ENCODE data around the gene OR5K4.

Gene OR5K4

GRCh38 chr3:98333989-98334606, 19.6 kb upstream of the OR5K4 start:
- H3K36me3 ChIP-seq (ENCODE audit: control insufficient read depth in 2 of 2, insufficient read depth in 2 of 2, low read length in 2 of 2): no peaks in the 10 kb centered on the region
- no peak overlapping the region for H3K27ac ChIP-seq (ENCODE audit: low read depth in 2 of 2, low read length in 2 of 2)
- H3K9ac ChIP-seq (ENCODE audit: low read depth in 1 of 2, low read length in 2 of 2): no peak overlapping the region
- no peak overlapping the region for H3K4me3 ChIP-seq (ENCODE audit: low read length in 2 of 2)
- H3K9me3 ChIP-seq (ENCODE audit: control insufficient read depth in 2 of 2, low read length in 2 of 2): no peaks in the 10 kb centered on the region
- no peaks in the 10 kb centered on the region for H3K4me1 ChIP-seq (ENCODE audit: control insufficient read depth in 2 of 2, insufficient read depth in 2 of 2, low read length in 2 of 2)
- no peaks in the 10 kb centered on the region for H3K27me3 ChIP-seq (ENCODE audit: control insufficient read depth in 2 of 2, insufficient read depth in 2 of 2, low read length in 2 of 2)

GRCh38 chr3:98339031-98339430, 14.6 kb upstream of the OR5K4 start:
- Histone ChIP-seq H3K27ac (ENCODE audit: low read depth in 2 of 2, low read length in 2 of 2) (no peak overlapping the region), H3K9ac (ENCODE audit: low read depth in 1 of 2, low read length in 2 of 2) (no peak overlapping the region), H3K4me3 (ENCODE audit: low read length in 2 of 2) (no peak overlapping the region), H3K4me1 (ENCODE audit: control insufficient read depth in 2 of 2, insufficient read depth in 2 of 2, low read length in 2 of 2) (no peaks in the 10 kb centered on the region), H3K9me3 (ENCODE audit: control insufficient read depth in 2 of 2, low read length in 2 of 2) (no peaks in the 10 kb centered on the region), H3K27me3 (ENCODE audit: control insufficient read depth in 2 of 2, insufficient read depth in 2 of 2, low read length in 2 of 2) (no peaks in the 10 kb centered on the region), H3K36me3 (ENCODE audit: control insufficient read depth in 2 of 2, insufficient read depth in 2 of 2, low read length in 2 of 2) (no peaks in the 10 kb centered on the region)

- Histone ChIP-seq H3K27ac (ENCODE audit: low read depth in 2 of 2, low read length in 2 of 2) (no peak overlapping the region), H3K27me3 (ENCODE audit: control insufficient read depth in 2 of 2, insufficient read depth in 2 of 2, low read length in 2 of 2) (no peaks in the 10 kb centered on the region), H3K4me1 (ENCODE audit: control insufficient read depth in 2 of 2, insufficient read depth in 2 of 2, low read length in 2 of 2) (no peaks in the 10 kb centered on the region), H3K4me3 (ENCODE audit: low read length in 2 of 2) (no peak overlapping the region), H3K36me3 (ENCODE audit: control insufficient read depth in 2 of 2, insufficient read depth in 2 of 2, low read length in 2 of 2) (no peaks in the 10 kb centered on the region), H3K9me3 (ENCODE audit: control insufficient read depth in 2 of 2, low read length in 2 of 2) (no peaks in the 10 kb centered on the region), H3K9ac (ENCODE audit: low read depth in 1 of 2, low read length in 2 of 2) (no peak overlapping the region)
These were observed 11.9 kb upstream of the OR5K4 start for GRCh38 chr3:98341758-98342157.

- H3K27ac ChIP-seq (ENCODE audit: low read depth in 2 of 2, low read length in 2 of 2): no peak overlapping the region
- no peaks in the 10 kb centered on the region for H3K4me1 ChIP-seq (ENCODE audit: control insufficient read depth in 2 of 2, insufficient read depth in 2 of 2, low read length in 2 of 2)
- no peaks in the 10 kb centered on the region for H3K9me3 ChIP-seq (ENCODE audit: control insufficient read depth in 2 of 2, low read length in 2 of 2)
- H3K27me3 ChIP-seq (ENCODE audit: control insufficient read depth in 2 of 2, insufficient read depth in 2 of 2, low read length in 2 of 2): no peaks in the 10 kb centered on the region
- no peaks in the 10 kb centered on the region for H3K36me3 ChIP-seq (ENCODE audit: control insufficient read depth in 2 of 2, insufficient read depth in 2 of 2, low read length in 2 of 2)
- no peak overlapping the region for H3K4me3 ChIP-seq (ENCODE audit: low read length in 2 of 2)
- H3K9ac ChIP-seq (ENCODE audit: low read depth in 1 of 2, low read length in 2 of 2): no peak overlapping the region
These were observed 9.8 kb upstream of the OR5K4 start for GRCh38 chr3:98343647-98344507.

GRCh38 chr3:98350082-98350481, 3.6 kb upstream of the OR5K4 start:
- Histone ChIP-seq H3K4me3 (ENCODE audit: low read length in 2 of 2) (no peak overlapping the region), H3K9ac (ENCODE audit: low read depth in 1 of 2, low read length in 2 of 2) (no peak overlapping the region), H3K27me3 (ENCODE audit: control insufficient read depth in 2 of 2, insufficient read depth in 2 of 2, low read length in 2 of 2) (no peaks in the 10 kb centered on the region), H3K9me3 (ENCODE audit: control insufficient read depth in 2 of 2, low read length in 2 of 2) (no peaks in the 10 kb centered on the region), H3K4me1 (ENCODE audit: control insufficient read depth in 2 of 2, insufficient read depth in 2 of 2, low read length in 2 of 2) (no peaks in the 10 kb centered on the region), H3K36me3 (ENCODE audit: control insufficient read depth in 2 of 2, insufficient read depth in 2 of 2, low read length in 2 of 2) (no peaks in the 10 kb centered on the region), H3K27ac (ENCODE audit: low read depth in 2 of 2, low read length in 2 of 2) (no peak overlapping the region)

- H3K9ac ChIP-seq (ENCODE audit: low read depth in 1 of 2, low read length in 2 of 2): no peak overlapping the region
- no peaks in the 10 kb centered on the region for H3K27me3 ChIP-seq (ENCODE audit: control insufficient read depth in 2 of 2, insufficient read depth in 2 of 2, low read length in 2 of 2)
These were observed 5.6 kb downstream of the OR5K4 start for GRCh38 chr3:98359250-98359649.

GRCh38 chr3:98359993-98360675, 6.5 kb downstream of the OR5K4 start:
- Histone ChIP-seq H3K9ac (ENCODE audit: low read depth in 1 of 2, low read length in 2 of 2) (no peak overlapping the region), H3K27me3 (ENCODE audit: control insufficient read depth in 2 of 2, insufficient read depth in 2 of 2, low read length in 2 of 2) (no peaks in the 10 kb centered on the region), H3K9me3 (ENCODE audit: control insufficient read depth in 2 of 2, low read length in 2 of 2) (no peaks in the 10 kb centered on the region), H3K4me3 (ENCODE audit: low read length in 2 of 2) (no peak overlapping the region), H3K36me3 (ENCODE audit: control insufficient read depth in 2 of 2, insufficient read depth in 2 of 2, low read length in 2 of 2) (no peaks in the 10 kb centered on the region), H3K4me1 (ENCODE audit: control insufficient read depth in 2 of 2, insufficient read depth in 2 of 2, low read length in 2 of 2) (no peaks in the 10 kb centered on the region), H3K27ac (ENCODE audit: low read depth in 2 of 2, low read length in 2 of 2) (no peak overlapping the region)

More at GRCh38 chr3:98359250-98359649, 5.6 kb downstream of the OR5K4 start:
- H3K4me1 ChIP-seq (ENCODE audit: control insufficient read depth in 2 of 2, insufficient read depth in 2 of 2, low read length in 2 of 2): no peaks in the 10 kb centered on the region
- no peaks in the 10 kb centered on the region for H3K36me3 ChIP-seq (ENCODE audit: control insufficient read depth in 2 of 2, insufficient read depth in 2 of 2, low read length in 2 of 2)
- no peaks in the 10 kb centered on the region for H3K9me3 ChIP-seq (ENCODE audit: control insufficient read depth in 2 of 2, low read length in 2 of 2)
- no peak overlapping the region for H3K4me3 ChIP-seq (ENCODE audit: low read length in 2 of 2)
- H3K27ac ChIP-seq (ENCODE audit: low read depth in 2 of 2, low read length in 2 of 2): no peak overlapping the region

- H3K36me3 ChIP-seq (ENCODE audit: control insufficient read depth in 2 of 2, insufficient read depth in 2 of 2, low read length in 2 of 2): no peaks in the 10 kb centered on the region
- no peak overlapping the region for H3K27ac ChIP-seq (ENCODE audit: low read depth in 2 of 2, low read length in 2 of 2)
- H3K4me3 ChIP-seq (ENCODE audit: low read length in 2 of 2): no peak overlapping the region
- H3K4me1 ChIP-seq (ENCODE audit: control insufficient read depth in 2 of 2, insufficient read depth in 2 of 2, low read length in 2 of 2): no peaks in the 10 kb centered on the region
- no peaks in the 10 kb centered on the region for H3K9me3 ChIP-seq (ENCODE audit: control insufficient read depth in 2 of 2, low read length in 2 of 2)
- no peaks in the 10 kb centered on the region for H3K27me3 ChIP-seq (ENCODE audit: control insufficient read depth in 2 of 2, insufficient read depth in 2 of 2, low read length in 2 of 2)
- H3K9ac ChIP-seq (ENCODE audit: low read depth in 1 of 2, low read length in 2 of 2): no peak overlapping the region
These were observed 7.0 kb downstream of the OR5K4 start for GRCh38 chr3:98360681-98361080.

GRCh38 chr3:98361289-98361688, 7.6 kb downstream of the OR5K4 start:
- H3K4me1 ChIP-seq (ENCODE audit: control insufficient read depth in 2 of 2, insufficient read depth in 2 of 2, low read length in 2 of 2): no peaks in the 10 kb centered on the region
- no peak overlapping the region for H3K9ac ChIP-seq (ENCODE audit: low read depth in 1 of 2, low read length in 2 of 2)
- no peak overlapping the region for H3K27ac ChIP-seq (ENCODE audit: low read depth in 2 of 2, low read length in 2 of 2)
- no peaks in the 10 kb centered on the region for H3K27me3 ChIP-seq (ENCODE audit: control insufficient read depth in 2 of 2, insufficient read depth in 2 of 2, low read length in 2 of 2)
- H3K4me3 ChIP-seq (ENCODE audit: low read length in 2 of 2): no peak overlapping the region
- no peaks in the 10 kb centered on the region for H3K36me3 ChIP-seq (ENCODE audit: control insufficient read depth in 2 of 2, insufficient read depth in 2 of 2, low read length in 2 of 2)
- H3K9me3 ChIP-seq (ENCODE audit: control insufficient read depth in 2 of 2, low read length in 2 of 2): no peaks in the 10 kb centered on the region

Measured in mucosa of rectum (tissue), 2 donors.